LNCAP (cell line): ENCODE measurements around the gene GNL3.
A peak's percentile ranks its signal among the peaks of the same experiment; 100 is the strongest.

Experiments
- CTCF ChIP-seq: fragments of 450-650 bp; IDR thresholded peaks from 2 replicates; pipeline ENCODE4 v1.5.1; 2017; ENCODE audit warnings: mild to moderate bottlenecking

The GNL3 gene

DNA sequence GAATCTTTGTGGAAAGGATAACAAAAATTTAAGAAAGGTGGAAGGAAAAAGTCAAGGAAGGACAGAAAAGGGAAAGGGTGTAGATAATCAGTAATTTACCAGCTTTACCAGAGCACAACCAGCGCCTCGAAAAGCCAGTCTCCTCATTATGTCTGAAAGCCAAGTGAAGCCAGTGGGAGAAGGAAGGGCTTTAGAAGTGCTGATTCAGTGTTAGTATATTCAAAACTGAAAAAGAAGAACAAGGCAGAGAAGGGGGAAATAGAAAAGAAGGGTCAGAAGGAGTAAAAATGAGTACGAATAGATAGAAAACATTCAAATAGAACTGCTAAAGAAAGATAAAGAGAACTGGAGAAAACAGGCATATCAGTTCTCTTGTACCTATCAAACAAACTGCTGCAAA, 4.2 kb upstream of the GNL3 start:
- TF ChIP-seq CTCF = no peak

DNA sequence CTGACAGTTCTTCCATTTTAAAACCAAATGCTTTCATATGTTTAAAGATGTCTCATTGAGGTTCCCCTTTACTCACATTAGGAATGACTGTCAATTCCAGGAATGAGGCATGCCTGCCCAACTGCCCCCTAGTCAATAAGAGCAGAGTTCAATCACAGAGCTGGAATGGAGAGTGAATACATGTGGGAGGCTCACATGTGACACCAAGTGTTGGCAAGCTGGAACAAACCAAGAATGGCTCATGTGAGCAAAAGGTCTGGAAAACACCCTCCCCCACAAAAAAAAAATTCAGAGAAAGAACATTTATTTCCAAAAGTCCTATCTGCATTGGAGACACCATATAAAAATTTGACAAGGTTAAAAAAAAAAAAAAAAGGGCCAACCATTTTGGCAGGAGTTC, 3.8 kb upstream of the GNL3 start:
- TF ChIP-seq CTCF = peak; percentile 30; the same call in 1 of the 2 replicates

- TF ChIP-seq CTCF = no peak
These were observed 2.2 kb upstream of the GNL3 start for GRCh38 chr3:52683611-52684010.

GRCh38 chr3:52684184-52684583, 1.6 kb upstream of the GNL3 start:
- TF ChIP-seq CTCF = no peak

- TF ChIP-seq CTCF = no peak
These were observed 535 bp upstream of the GNL3 start for GRCh38 chr3:52685285-52685708.

GRCh38 chr3:52688266-52688665, 2.4 kb downstream of the GNL3 start:
- TF ChIP-seq CTCF = no peak

DNA sequence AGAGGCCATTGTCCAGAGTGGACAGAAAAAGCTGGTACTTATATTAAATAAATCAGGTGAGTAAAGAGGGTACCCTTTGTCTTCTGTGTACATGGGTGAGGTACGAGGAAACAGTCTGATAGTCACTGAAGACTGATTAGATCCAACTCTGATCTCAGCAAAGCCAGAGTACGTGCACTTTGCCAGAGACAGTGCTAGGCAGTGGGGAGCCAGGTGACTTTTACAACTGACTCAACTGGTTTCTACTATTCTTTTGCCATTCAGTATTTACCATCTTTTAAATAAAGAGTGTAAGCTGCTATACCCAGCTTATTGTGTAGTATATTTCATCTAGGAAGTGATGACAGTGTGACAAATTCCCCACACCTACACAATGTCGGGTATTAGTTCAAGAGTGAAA, 3.3 kb downstream of the GNL3 start:
- TF ChIP-seq CTCF = no peak

DNA sequence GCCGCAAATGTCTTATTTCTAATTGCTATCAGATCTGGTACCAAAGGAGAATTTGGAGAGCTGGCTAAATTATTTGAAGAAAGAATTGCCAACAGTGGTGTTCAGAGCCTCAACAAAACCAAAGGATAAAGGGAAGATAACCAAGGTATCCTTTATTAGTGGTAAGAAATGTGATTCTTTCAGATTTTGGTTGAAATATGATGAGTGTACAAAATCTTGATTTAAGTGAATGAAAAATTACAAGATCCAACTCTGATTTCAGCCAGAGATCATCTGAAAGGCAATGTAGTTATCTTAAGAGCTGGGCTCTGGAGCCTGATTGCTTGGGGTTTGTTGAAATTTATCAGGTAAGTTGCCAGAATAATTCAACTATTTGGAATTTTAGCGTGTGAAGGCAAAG, 4.7 kb downstream of the GNL3 start:
- TF ChIP-seq CTCF = no peak
